Neural progenitor cell (in vitro differentiated cells): ENCODE measurements around the gene ACTL7B.

ENCODE experiments used
- CTCF ChIP-seq: fragments of 200-600 bp; sonication (generic); IDR thresholded peaks from 2 replicates; pipeline ENCODE4 v1.5.1; 2017; ENCODE audit warnings: antibody characterized with exemption, mild to moderate bottlenecking
- EZH2phosphoT487 ChIP-seq: fragments of 200-600 bp; sonication (generic); IDR thresholded peaks from 2 replicates; pipeline ENCODE4 v1.6.1; 2017; ENCODE audit warnings: antibody characterized with exemption

GRCh38 chr9:108845947-108846346 is 9.8 kb downstream of the ACTL7B start:
- TF ChIP-seq CTCF (no peak), EZH2phosphoT487 (no peak)
